A549 (cell line): ENCODE data around the gene DNAJC5. TPM values are rescaled to one million over a fixed set of nuclear protein-coding genes. Genes with fewer than 3 reads are reported as not detected.
A peak's percentile ranks its signal among the peaks of the same experiment; 100 is the strongest.

Source experiments
- ATAC-seq, 2 experiments: fragments of 200-7000 bp in 1 of 2; fragments of >200 bp in 1 of 2; cut with Nextera tagmentation in 1 of 2; cut with Tn5 transposase in 1 of 2; 3 replicates each; pipeline versions ENCODE4 v1.8.0 to v1.9.1; 2018 to 2020; ENCODE audit warnings: mild to moderate bottlenecking in 1 of 2, moderate library complexity in 1 of 2
- CTCF ChIA-PET: fragments of 300-600 bp; sonication (Branson Sonifier 250); formaldehyde crosslinking; extraction: SDS; loops from one replicate; lab custom pipeline; 2021; ENCODE audit warnings: antibody characterized with exemption, inconsistent platforms; lab: Yijun Ruan, JAX
- POLR2A ChIA-PET: fragments of 350-600 bp; formaldehyde crosslinking; extraction: SDS; loops from one replicate; lab custom pipeline; 2021; ENCODE audit warnings: antibody characterized with exemption, inconsistent platforms; lab: Yijun Ruan, JAX
- DNase-seq, 2 experiments: peaks; one replicate each; pipeline versions ENCODE4 v3.0.0 to v3.0.0-alpha.2; 2011 to 2016; ENCODE audit warnings: low read depth in 1 of 2, low spot score in 1 of 2
- FAIRE-seq: peaks from 2 replicates; lab custom pipeline; 2011; peaks lifted over from hg19 to GRCh38; lab: Jason Lieb, UNC
- H3K27ac ChIP-seq, 2 experiments: fragments of >200 bp; sonication (Bioruptor Twin); formaldehyde crosslinking; 3 replicates each; pipeline ENCODE4 v1.5.1; 2016 to 2017
- H3K4me1 ChIP-seq: fragments of >200 bp; sonication (Bioruptor Twin); formaldehyde crosslinking; 3 replicates; pipeline ENCODE4 v1.6.1; 2016
- H3K4me2 ChIP-seq: fragments of >200 bp; sonication (Bioruptor Twin); formaldehyde crosslinking; 3 replicates; pipeline ENCODE4 v1.6.1; 2016
- H3K4me3 ChIP-seq: fragments of >200 bp; sonication (Bioruptor Twin); formaldehyde crosslinking; 3 replicates; pipeline ENCODE4 v1.5.1; 2016
- H3K9me3 ChIP-seq: fragments of >200 bp; sonication (Bioruptor Twin); formaldehyde crosslinking; 3 replicates; pipeline ENCODE4 v1.6.1; 2016
- CBX2 ChIP-seq: fragments of 200-600 bp; sonication (generic); IDR thresholded peaks from 2 replicates; pipeline ENCODE4 v1.6.1; 2016; ENCODE audit warnings: low read depth, mild to moderate bottlenecking, borderline replicate concordance
- CEBPB ChIP-seq, 2 experiments: fragments of >200 bp in 1 of 2; sonication (Bioruptor Twin) in 1 of 2; formaldehyde crosslinking in 1 of 2; IDR thresholded peaks; 2 replicates each; pipeline ENCODE4 v1.6.1; 2012 to 2016
- EHF ChIP-seq: fragments of 250-450 bp; sonication (Bioruptor Pico); IDR thresholded peaks from 2 replicates; pipeline ENCODE4 v1.5.0; 2020; ENCODE audit warnings: mild to moderate bottlenecking
- ESRRA ChIP-seq: fragments of 150-350 bp; IDR thresholded peaks from 2 replicates; pipeline ENCODE4 v1.6.1; 2014; ENCODE audit warnings: mild to moderate bottlenecking, low read length, borderline replicate concordance
- FOSB ChIP-seq: fragments of 250-450 bp; sonication (Bioruptor Pico); IDR thresholded peaks from 2 replicates; pipeline ENCODE4 v1.5.0; 2020; ENCODE audit warnings: mild to moderate bottlenecking, moderate library complexity
- HDAC2 ChIP-seq: fragments of 200-600 bp; sonication (generic); IDR thresholded peaks from 2 replicates; pipeline ENCODE4 v1.6.1; 2016
- HOXB13 ChIP-seq: fragments of 250-450 bp; sonication (Bioruptor Pico); IDR thresholded peaks from 2 replicates; pipeline ENCODE4 v1.5.0; 2020; ENCODE audit warnings: low read depth, mild to moderate bottlenecking, moderate library complexity
- JUNB ChIP-seq: fragments of >200 bp; sonication (Bioruptor Twin); formaldehyde crosslinking; IDR thresholded peaks from 2 replicates; pipeline ENCODE4 v1.6.1; 2016
- KDM1A ChIP-seq: fragments of 200-600 bp; sonication (generic); IDR thresholded peaks from 2 replicates; pipeline ENCODE4 v1.6.1; 2016; ENCODE audit warnings: low read depth, mild to moderate bottlenecking
- KDM5A ChIP-seq: fragments of 200-600 bp; sonication (generic); IDR thresholded peaks from 2 replicates; pipeline ENCODE4 v1.6.1; 2016; ENCODE audit warnings: antibody characterized with exemption, mild to moderate bottlenecking
- MAFK ChIP-seq: fragments of 450-650 bp; IDR thresholded peaks from 2 replicates; pipeline ENCODE4 v1.6.1; 2014; ENCODE audit not compliant: partially characterized antibody
- MAX ChIP-seq: IDR thresholded peaks from 2 replicates; pipeline ENCODE4 v1.6.1; 2012
- MYC ChIP-seq: IDR thresholded peaks from 2 replicates; pipeline ENCODE4 v1.6.1; 2012; ENCODE audit warnings: mild to moderate bottlenecking, inconsistent platforms, low read length, improper control_type of control experiment, borderline replicate concordance
- NPAS2 ChIP-seq: fragments of 250-450 bp; sonication (Bioruptor Pico); IDR thresholded peaks from 2 replicates; pipeline ENCODE4 v1.8.0; 2022; ENCODE audit warnings: mild to moderate bottlenecking, moderate library complexity, borderline replicate concordance
- NR3C1 ChIP-seq: fragments of >200 bp; sonication (Bioruptor Twin); formaldehyde crosslinking; IDR thresholded peaks from 3 replicates; pipeline ENCODE4 v1.6.1; 2017
- PHF8 ChIP-seq: fragments of 200-600 bp; sonication (generic); IDR thresholded peaks from 2 replicates; pipeline ENCODE4 v1.6.1; 2016; ENCODE audit warnings: low read depth, mild to moderate bottlenecking, antibody characterized with exemption, moderate library complexity, borderline replicate concordance
- RCOR1 ChIP-seq: fragments of 150-350 bp; IDR thresholded peaks from 2 replicates; pipeline ENCODE4 v1.6.1; 2014; ENCODE audit warnings: antibody characterized with exemption, low read length, low read depth
- REST ChIP-seq: fragments of 200-600 bp; sonication (generic); IDR thresholded peaks from 2 replicates; pipeline ENCODE4 v1.6.1; 2016; ENCODE audit warnings: antibody characterized with exemption, mild to moderate bottlenecking, moderate library complexity
- USF2 ChIP-seq: fragments of 450-650 bp; IDR thresholded peaks from 2 replicates; pipeline ENCODE4 v1.6.1; 2014; ENCODE audit warnings: antibody characterized with exemption
- WGBS: methylation state at CpG from one replicate; pipeline ENCODE4 v1.1.6; 2017; ENCODE audit errors: missing lambda C conversion rate; 5-methylcytosine and 5-hydroxymethylcytosine counted together
- polyA plus RNA-seq, 4 experiments: library from polyadenylated mRNA; depleted of rRNA in 3 of 4; stranded (reverse); fragments of >200 nt; fragmentation: RNase III in 1 of 4; extraction: RNeasy Plus Mini Kit Qiagen cat#74134 plus additional on column Dnase treatment in 1 of 4; gene quantifications; 2 replicates in 3 of 4; 3 replicates in 1 of 4; pipeline ENCODE4 v1.2.3, GENCODE V29; 2011 to 2017
- TF ChIP-seq, protein P1 (sequence below): fragments of >200 bp; sonication (Bioruptor Twin); formaldehyde crosslinking; IDR thresholded peaks from 2 replicates; pipeline ENCODE4 v1.6.1; 2016

DNAJC5 gene
- polyA plus RNA-seq, 2 of the 4 experiments (the other 2 are of a cell fraction) = 20.4 to 23.2 TPM

DNA sequence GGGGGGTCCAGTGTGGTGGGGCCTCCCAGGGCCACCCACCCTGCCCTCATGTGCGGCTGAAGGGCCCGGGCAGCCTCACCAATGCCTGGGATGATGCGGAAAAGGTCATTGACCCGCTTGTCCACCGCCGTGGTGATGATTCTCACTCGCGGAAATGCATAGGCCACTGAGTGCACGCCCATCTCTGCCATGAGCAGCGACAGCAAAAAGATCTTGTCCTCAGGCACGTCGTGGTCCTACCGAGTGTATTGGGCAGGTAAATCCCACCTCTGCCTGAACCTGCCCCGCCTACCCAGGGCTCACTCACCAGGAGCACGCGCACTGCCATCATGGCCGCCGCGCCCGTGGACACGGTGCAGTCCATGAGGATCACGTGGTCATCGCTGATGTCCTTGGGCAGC lies 45.1 kb downstream of the DNAJC5 start:
- Histone ChIP-seq H3K4me1 (peaks cover 5% of the 10 kb centered on the region; the same call in 1 of the 3 replicates), H3K27ac (no peak overlapping the region), H3K4me2 (no peak overlapping the region), H3K4me3 (no peak overlapping the region), H3K9me3 (no peaks in the 10 kb centered on the region)
- ATAC-seq = no peak
- WGBS = 94% methylated on average over 23 of the region's 23 CpGs
- POLR2A ChIA-PET = interaction anchor here (1.2 kb wide), 1 partner anchor 17 kb away, joined by 3 read pairs; no protein-coding TSS in a partner anchor
- CTCF ChIA-PET = interaction anchor here (0.5 kb wide), 1 partner anchor 32 kb away, joined by 3 read pairs; no protein-coding TSS in a partner anchor
- no peak for DNase-seq
- FAIRE-seq = no peak
- TF ChIP-seq MAFK (no peak), USF2 (no peak), CBX2 (no peak), FOSB (CRISPR knock-in tag) (no peak), JUNB (no peak), ESRRA (no peak), EHF (CRISPR knock-in tag) (no peak)
- TF ChIP-seq, all 56 proteins: peak for 0

- FAIRE-seq (no peak), ATAC-seq (no peak)
- 97% methylated on average over 40 of the region's 58 CpGs for WGBS
Measured at GRCh38 chr20:63940472-63941266, 45.7 kb downstream of the DNAJC5 start.

GRCh38 chr20:63941282-63942081 lies 46.6 kb downstream of the DNAJC5 start:
- ChIA-PET POLR2A (no interaction called here), CTCF (no interaction called here)
- Histone ChIP-seq H3K4me2 (no peak overlapping the region), H3K4me3 (no peak overlapping the region), H3K27ac (no peak overlapping the region), H3K4me1 (peaks cover 5% of the 10 kb centered on the region; the same call in 1 of the 3 replicates), H3K9me3 (no peaks in the 10 kb centered on the region)
- FAIRE-seq (no peak), ATAC-seq (peak in 1 of 2 experiments; percentile 17; a peak in 3 of 6 replicates), DNase-seq (peak in 1 of 2 experiments; percentile 58)
- 92% methylated on average over 27 of the region's 39 CpGs for WGBS
- TF ChIP-seq ESRRA (no peak), PHF8 (no peak), MAX (no peak), HOXB13 (CRISPR knock-in tag) (no peak), NR3C1 (no peak), KDM1A (no peak), KDM5A (no peak), MYC (no peak), REST (no peak), HDAC2 (no peak), NPAS2 (CRISPR knock-in tag) (no peak), RCOR1 (no peak)

More at GRCh38 chr20:63940472-63941266, 45.7 kb downstream of the DNAJC5 start:
- Histone ChIP-seq H3K4me3 (no peak overlapping the region), H3K4me2 (no peak overlapping the region), H3K4me1 (peaks cover 5% of the 10 kb centered on the region; the same call in 1 of the 3 replicates), H3K27ac (no peak overlapping the region), H3K9me3 (no peaks in the 10 kb centered on the region)
- POLR2A ChIA-PET = interaction anchor here (1.2 kb wide), 1 partner anchor 17 kb away, joined by 3 read pairs; no protein-coding TSS in a partner anchor
- no peak for DNase-seq
- CTCF ChIA-PET = no interaction called here
- TF ChIP-seq, protein P1, sequence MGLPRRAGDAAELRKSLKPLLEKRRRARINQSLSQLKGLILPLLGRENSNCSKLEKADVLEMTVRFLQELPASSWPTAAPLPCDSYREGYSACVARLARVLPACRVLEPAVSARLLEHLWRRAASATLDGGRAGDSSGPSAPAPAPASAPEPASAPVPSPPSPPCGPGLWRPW = no peak
- TF ChIP-seq CEBPB (IDR thresholded peaks at IDR 0.05) (no peak), USF2 (no peak)
